ENCODE data around the gene PIEZO2.

- no peak for TF ChIP-seq CTCF (IDR thresholded peaks at IDR 0.05)
- no peak for TF ChIP-seq ZFX (IDR thresholded peaks at IDR 0.05; ENCODE audit: borderline replicate concordance)
Observed at GRCh38 chr18:10767658-10768057, 381.7 kb downstream of the PIEZO2 start.
